Type B pancreatic cell (in vitro differentiated cells): ENCODE results near the gene KLRK1. TPM values are rescaled to one million over a fixed set of nuclear protein-coding genes. Genes with fewer than 3 reads are reported as not detected.
A peak's percentile ranks its signal among the peaks of the same experiment; 100 is the strongest.
"Not testable (repeated sequence)": the region's sequence is repeated elsewhere in the genome, so short reads cannot be mapped to it uniquely, and the experiment has no call there.

ENCODE experiments used
- DNase-seq: peaks from one replicate; pipeline ENCODE4 v3.0.0; 2021; ENCODE audit warnings: mixed read lengths; ENCODE audit not compliant: unreplicated experiment; ENCODE audit errors: extremely low spot score
- H3K27ac Mint-ChIP-seq: 2 replicates; pipeline ENCODE4 v1.8.0; 2021; ENCODE audit warnings: mild to moderate bottlenecking, mixed read lengths
- H3K27me3 Mint-ChIP-seq: 2 replicates; pipeline ENCODE4 v1.8.0; 2021; ENCODE audit warnings: mixed read lengths
- H3K36me3 Mint-ChIP-seq: 2 replicates; pipeline ENCODE4 v1.8.0; 2021; ENCODE audit warnings: mixed read lengths
- H3K4me1 Mint-ChIP-seq: one replicate; pipeline ENCODE4 v1.8.0; 2021; ENCODE audit warnings: mixed read lengths; ENCODE audit not compliant: unreplicated experiment
- H3K4me3 Mint-ChIP-seq: 2 replicates; pipeline ENCODE4 v1.8.0; 2021; ENCODE audit warnings: mild to moderate bottlenecking, mixed read lengths
- H3K9me3 Mint-ChIP-seq: 2 replicates; pipeline ENCODE4 v1.8.0; 2021; ENCODE audit warnings: mixed read lengths
- CTCF ChIP-seq: fragments of 200-600 bp; sonication (generic); conservative IDR thresholded peaks from 2 replicates; pipeline ENCODE4 v1.5.0; 2021; ENCODE audit warnings: antibody characterized with exemption, mild to moderate bottlenecking
- total RNA-seq: library from RNA; stranded (reverse); gene quantifications from 2 replicates; pipeline ENCODE4 v1.2.1, GENCODE V29; 2021; ENCODE audit warnings: low replicate concordance

KLRK1 gene
- total RNA-seq, 1 donor from 2014 or later: not detected

- no peaks in the 10 kb centered on the region for H3K27me3 Mint-ChIP-seq
- peaks cover 24% of the 10 kb centered on the region for H3K36me3 Mint-ChIP-seq
- H3K9me3 Mint-ChIP-seq: no peaks in the 10 kb centered on the region
- H3K4me1 Mint-ChIP-seq: peaks cover 7% of the 10 kb centered on the region
- no peak for TF ChIP-seq CTCF
- DNase-seq: no peak
- no peak overlapping the region for H3K27ac Mint-ChIP-seq
- no peak overlapping the region for H3K4me3 Mint-ChIP-seq
These were observed 15.2 kb downstream of the KLRK1 start for GRCh38 chr12:10374624-10375018.

GRCh38 chr12:10372559-10372958 is 17.3 kb downstream of the KLRK1 start:
- Mint-ChIP-seq H3K27me3 (no peaks in the 10 kb centered on the region), H3K4me1 (peaks cover 11% of the 10 kb centered on the region), H3K27ac (no peak overlapping the region), H3K9me3 (no peaks in the 10 kb centered on the region), H3K36me3 (peaks cover 35% of the 10 kb centered on the region), H3K4me3 (peak overlapping the region; percentile 1)
- no peak for DNase-seq
- no peak for TF ChIP-seq CTCF

GRCh38 chr12:10371893-10372535 is 17.8 kb downstream of the KLRK1 start:
- Mint-ChIP-seq H3K27ac (peak overlapping the region; percentile 70), H3K4me3 (peak overlapping the region; percentile 21), H3K36me3 (peaks cover 35% of the 10 kb centered on the region), H3K4me1 (peaks cover 11% of the 10 kb centered on the region)
- H3K27me3 Mint-ChIP-seq, DNase-seq, H3K9me3 Mint-ChIP-seq: not testable (repeated sequence)

GRCh38 chr12:10369557-10370415 is 20.1 kb downstream of the KLRK1 start:
- peaks cover 35% of the 10 kb centered on the region for H3K36me3 Mint-ChIP-seq

GRCh38 chr12:10368206-10369171 is 21.4 kb downstream of the KLRK1 start:
- H3K4me3 Mint-ChIP-seq: no peak overlapping the region
- H3K4me1 Mint-ChIP-seq: peaks cover 11% of the 10 kb centered on the region
- H3K9me3 Mint-ChIP-seq: no peaks in the 10 kb centered on the region
- no peak overlapping the region for H3K27ac Mint-ChIP-seq
- peaks cover 35% of the 10 kb centered on the region for H3K36me3 Mint-ChIP-seq
- no peaks in the 10 kb centered on the region for H3K27me3 Mint-ChIP-seq
- no peak for DNase-seq
- TF ChIP-seq CTCF: no peak

More at GRCh38 chr12:10369557-10370415, 20.1 kb downstream of the KLRK1 start:
- no peak for TF ChIP-seq CTCF
- H3K27me3 Mint-ChIP-seq: no peaks in the 10 kb centered on the region
- H3K4me3 Mint-ChIP-seq: no peak overlapping the region
- peaks cover 11% of the 10 kb centered on the region for H3K4me1 Mint-ChIP-seq
- DNase-seq: no peak
- H3K9me3 Mint-ChIP-seq: no peaks in the 10 kb centered on the region
- H3K27ac Mint-ChIP-seq: no peak overlapping the region

GRCh38 chr12:10367714-10368113 is 22.1 kb downstream of the KLRK1 start:
- peaks cover 11% of the 10 kb centered on the region for H3K4me1 Mint-ChIP-seq
- DNase-seq, H3K27ac Mint-ChIP-seq, H3K9me3 Mint-ChIP-seq, H3K4me3 Mint-ChIP-seq, H3K27me3 Mint-ChIP-seq: not testable (repeated sequence)
- H3K36me3 Mint-ChIP-seq: peaks cover 35% of the 10 kb centered on the region
